Activated CD8-positive, alpha-beta memory T cell treated with anti-CD3 and anti-CD28 coated beads, Interleukin-2, amount 10 ng/mL, durations not matched to agents 7 days and 5 days (primary cell): Measurements from ENCODE around the gene SRMS. TPM values are rescaled to one million over a fixed set of nuclear protein-coding genes. Genes with fewer than 3 reads are reported as not detected.
"Not testable (repeated sequence)": the region's sequence is repeated elsewhere in the genome, so short reads cannot be mapped to it uniquely, and the experiment has no call there.

Experiments
- ATAC-seq: fragments of 150-1000 bp; cut with Tn5 transposase; one replicate; pipeline ENCODE4 v1.10.0; 2021; ENCODE audit warnings: moderate library complexity
- CTCF ChIA-PET: fragments of 350-600 bp; sonication (Branson Sonifier 250); formaldehyde crosslinking; loops from one replicate; lab custom pipeline; 2021; ENCODE audit warnings: antibody characterized with exemption; lab: Charles Lee
- DNase-seq: peaks from one replicate; pipeline ENCODE4 v3.0.0-alpha.2; 2020
- H3K27ac Mint-ChIP-seq: one replicate; pipeline ENCODE4 v1.8.0; 2021; ENCODE audit warnings: mild to moderate bottlenecking, mixed read lengths
- H3K27me3 Mint-ChIP-seq: one replicate; pipeline ENCODE4 v1.8.0; 2021; ENCODE audit warnings: mixed read lengths
- H3K36me3 Mint-ChIP-seq: one replicate; pipeline ENCODE4 v1.8.0; 2021; ENCODE audit warnings: mild to moderate bottlenecking, mixed read lengths
- H3K4me1 Mint-ChIP-seq: one replicate; pipeline ENCODE4 v1.8.0; 2021; ENCODE audit warnings: mixed read lengths
- H3K4me3 Mint-ChIP-seq: one replicate; pipeline ENCODE4 v1.8.0; 2021; ENCODE audit warnings: mild to moderate bottlenecking, moderate library complexity, mixed read lengths
- H3K9me3 Mint-ChIP-seq: one replicate; pipeline ENCODE4 v1.8.0; 2022; ENCODE audit warnings: low read depth, mixed read lengths
- total RNA-seq, 2 experiments: library from RNA; stranded (reverse); gene quantifications; one replicate each; pipeline ENCODE4 v1.2.3, GENCODE V29; 2021

SRMS gene
- total RNA-seq, 2 experiments from 2014 or later: not detected

GRCh38 chr20:63520934-63521601, 26.5 kb downstream of the SRMS start:
- Mint-ChIP-seq H3K4me1 (peaks cover 10% of the 10 kb centered on the region), H3K27me3 (no peaks in the 10 kb centered on the region), H3K36me3 (peaks cover 28% of the 10 kb centered on the region), H3K27ac (peak overlapping the region; percentile 74), H3K4me3 (peak overlapping the region; percentile 75), H3K9me3 (peaks cover 2% of the 10 kb centered on the region)
- ATAC-seq (peak; percentile 63), DNase-seq (peak; percentile 85)
- CTCF ChIA-PET: interaction anchor here (0.9 to 2.0 kb wide), 14 partner anchors 13 to 453 kb away, joined by 3 to 18 read pairs (median 5); partner anchors contain the start of genes PTK6 and UCKL1

- ATAC-seq: peak; percentile 82
- CTCF ChIA-PET: interaction anchor here (0.9 to 2.0 kb wide), 14 partner anchors 14 to 453 kb away, joined by 3 to 18 read pairs (median 5); partner anchors contain the start of genes PTK6 and UCKL1
- H3K36me3 Mint-ChIP-seq: peaks cover 28% of the 10 kb centered on the region
- H3K4me3 Mint-ChIP-seq: peak within 1 kb of the TSS; percentile 75
- H3K4me1 Mint-ChIP-seq: peaks cover 10% of the 10 kb centered on the region
- peak within 1 kb of the TSS; percentile 74 for H3K27ac Mint-ChIP-seq
- H3K27me3 Mint-ChIP-seq: no peaks in the 10 kb centered on the region
- peak; percentile 87 for DNase-seq
- H3K9me3 Mint-ChIP-seq: peaks cover 2% of the 10 kb centered on the region
Observed at GRCh38 chr20:63520504-63520933, 27.0 kb downstream of the SRMS start, which contains the start of gene PPDPF. PPDPF (plus strand) TSS chr20:63520765; CDS start chr20:63521309, 544 bp downstream.

GRCh38 chr20:63519668-63520503, 27.7 kb downstream of the SRMS start:
- CTCF ChIA-PET: interaction anchor here (0.9 to 2.7 kb wide), 12 partner anchors 17 to 454 kb away, joined by 3 to 18 read pairs (median 5); partner anchors contain the start of genes PTK6 and UCKL1
- Mint-ChIP-seq H3K27ac (peak overlapping the region; percentile 66), H3K4me3 (peak overlapping the region; percentile 66), H3K36me3 (peaks cover 29% of the 10 kb centered on the region), H3K4me1 (peaks cover 10% of the 10 kb centered on the region), H3K27me3 (peaks cover 3% of the 10 kb centered on the region), H3K9me3 (peaks cover 4% of the 10 kb centered on the region)
- ATAC-seq (peak; percentile 71), DNase-seq (peak; percentile 86)

- CTCF ChIA-PET: interaction anchor here (2.7 kb wide), 2 partner anchors 19 to 23 kb away, joined by 10 to 11 read pairs; partner anchors contain the start of gene PTK6
- Mint-ChIP-seq H3K9me3 (peaks cover 4% of the 10 kb centered on the region), H3K4me1 (peaks cover 10% of the 10 kb centered on the region), H3K4me3 (peak overlapping the region; percentile 66), H3K36me3 (peaks cover 27% of the 10 kb centered on the region), H3K27ac (peak overlapping the region; percentile 66), H3K27me3 (peaks cover 6% of the 10 kb centered on the region)
- ATAC-seq: no peak
- DNase-seq: no peak
Observed at GRCh38 chr20:63518946-63519667, 28.4 kb downstream of the SRMS start.

- H3K4me3 Mint-ChIP-seq: peak overlapping the region; percentile 66
- no peak for ATAC-seq
- peaks cover 2% of the 10 kb centered on the region for H3K9me3 Mint-ChIP-seq
- H3K27ac Mint-ChIP-seq: no peak overlapping the region
- CTCF ChIA-PET: interaction anchor here (2.7 kb wide), 2 partner anchors 19 to 22 kb away, joined by 10 to 11 read pairs; partner anchors contain the start of gene PTK6
- H3K4me1 Mint-ChIP-seq: peaks cover 10% of the 10 kb centered on the region
- peaks cover 12% of the 10 kb centered on the region for H3K27me3 Mint-ChIP-seq
- H3K36me3 Mint-ChIP-seq: peaks cover 21% of the 10 kb centered on the region
- DNase-seq: no peak
Observed at GRCh38 chr20:63518351-63518861, 29.1 kb downstream of the SRMS start.

- Mint-ChIP-seq H3K36me3 (peaks cover 14% of the 10 kb centered on the region), H3K4me1 (peaks cover 9% of the 10 kb centered on the region), H3K27ac (no peak overlapping the region), H3K27me3 (peaks cover 20% of the 10 kb centered on the region), H3K9me3 (peaks cover 2% of the 10 kb centered on the region), H3K4me3 (no peak overlapping the region)
- CTCF ChIA-PET: interaction anchor here (2.7 kb wide), 2 partner anchors 20 to 21 kb away, joined by 10 to 11 read pairs; partner anchors contain the start of gene PTK6
- ATAC-seq (no peak), DNase-seq (no peak)
Observed at GRCh38 chr20:63517376-63518309, 29.9 kb downstream of the SRMS start.

- H3K4me1 Mint-ChIP-seq, H3K4me3 Mint-ChIP-seq, CTCF ChIA-PET: not testable (repeated sequence)
Observed at GRCh38 chr20:63514520-63514919, 33.0 kb downstream of the SRMS start.

GRCh38 chr20:63513207-63513606, 34.3 kb downstream of the SRMS start:
- DNase-seq (no peak), ATAC-seq (no peak)
- Mint-ChIP-seq H3K36me3 (peaks cover 2% of the 10 kb centered on the region), H3K4me1 (peaks cover under 1% of the 10 kb centered on the region), H3K27me3 (peaks cover 48% of the 10 kb centered on the region), H3K27ac (no peak overlapping the region), H3K4me3 (no peak overlapping the region), H3K9me3 (peaks cover 2% of the 10 kb centered on the region)
- CTCF ChIA-PET: no interaction called here

More at GRCh38 chr20:63514520-63514919, 33.0 kb downstream of the SRMS start:
- H3K36me3 Mint-ChIP-seq, H3K9me3 Mint-ChIP-seq, ATAC-seq, DNase-seq, H3K27ac Mint-ChIP-seq: not testable (repeated sequence)
- peaks cover 40% of the 10 kb centered on the region for H3K27me3 Mint-ChIP-seq

- DNase-seq: no peak
- Mint-ChIP-seq H3K4me1 (peaks cover 12% of the 10 kb centered on the region), H3K27ac (no peak overlapping the region), H3K9me3 (no peaks in the 10 kb centered on the region), H3K4me3 (no peak overlapping the region), H3K36me3 (no peaks in the 10 kb centered on the region), H3K27me3 (peaks cover 52% of the 10 kb centered on the region)
- CTCF ChIA-PET: interaction anchor here (0.8 to 1.3 kb wide), 2 partner anchors 13 to 28 kb away, joined by 3 to 4 read pairs; partner anchors contain the start of gene PTK6
- no peak for ATAC-seq
Observed at GRCh38 chr20:63509088-63509564, 38.4 kb downstream of the SRMS start.

GRCh38 chr20:63508072-63508768, 39.3 kb downstream of the SRMS start:
- CTCF ChIA-PET: interaction anchor here (0.8 to 1.6 kb wide), 2 partner anchors 12 to 29 kb away, joined by 3 to 7 read pairs; partner anchors contain the start of gene PTK6
- ATAC-seq (no peak), DNase-seq (no peak)
- Mint-ChIP-seq H3K36me3 (no peaks in the 10 kb centered on the region), H3K27ac (no peak overlapping the region), H3K27me3 (peaks cover 49% of the 10 kb centered on the region), H3K4me3 (no peak overlapping the region), H3K9me3 (no peaks in the 10 kb centered on the region), H3K4me1 (peaks cover 12% of the 10 kb centered on the region)
